ENCODE data around the gene RBM47.

The RBM47 gene

GRCh38 chr4:40614031-40614430 lies 15.6 kb downstream of the RBM47 start:
- POLR2A ChIA-PET, result no interaction called here
- TF ChIP-seq ZNF23 (tag by site-specific recombination; IDR thresholded peaks at IDR 0.05; ENCODE audit: borderline replicate concordance) (no peak), ZBTB17 (tag by site-specific recombination; IDR thresholded peaks at IDR 0.05) (no peak), ZNF837 (tag by site-specific recombination; IDR thresholded peaks at IDR 0.05) (no peak)
- Histone ChIP-seq H3K4me3 (ENCODE audit: low read depth, low read length) (no peak overlapping the region), H3K27ac (ENCODE audit: extremely low read depth, low read depth, low read length) (no peak overlapping the region), H3K4me1 (ENCODE audit: control insufficient read depth, insufficient read depth, low read length) (0 out of 2 replicates have a peak, but pooled peaks cover 2% of the 10 kb centered on the region), H3K9me3 (ENCODE audit: control insufficient read depth, insufficient read depth, low read depth, low read length) (no peaks in the 10 kb centered on the region), H3K36me3 (ENCODE audit: control insufficient read depth in 2 of 2, insufficient read depth in 1 of 2, low read length in 2 of 2) (no peaks in the 10 kb centered on the region)
- CTCF ChIA-PET, result no interaction called here

GRCh38 chr4:40613456-40613855 lies 16.2 kb downstream of the RBM47 start:
- POLR2A ChIA-PET, result no interaction called here
- H3K4me3 ChIP-seq (ENCODE audit: low read depth, low read length), result no peak overlapping the region

GRCh38 chr4:40612831-40613230 lies 16.8 kb downstream of the RBM47 start:
- ChIA-PET CTCF (interaction anchor here (0.6 kb wide), 1 partner anchor 293 kb away, joined by 4 read pairs; no protein-coding TSS in a partner anchor), POLR2A (no interaction called here)
- Histone ChIP-seq H3K36me3 (ENCODE audit: control insufficient read depth in 2 of 2, insufficient read depth in 1 of 2, low read length in 2 of 2) (no peaks in the 10 kb centered on the region), H3K4me1 (ENCODE audit: control insufficient read depth, insufficient read depth, low read length) (0 out of 2 replicates have a peak, but pooled peaks cover 2% of the 10 kb centered on the region), H3K9me3 (ENCODE audit: control insufficient read depth, insufficient read depth, low read depth, low read length) (no peaks in the 10 kb centered on the region), H3K4me3 (ENCODE audit: low read depth, low read length) (no peak overlapping the region), H3K27ac (ENCODE audit: extremely low read depth, low read depth, low read length) (no peak overlapping the region)
- TF ChIP-seq ZSCAN18 (tag by site-specific recombination; IDR thresholded peaks at IDR 0.05) (no peak), ZNF248 (tag by site-specific recombination; IDR thresholded peaks at IDR 0.05) (no peak), FEZF1 (tag by site-specific recombination; IDR thresholded peaks at IDR 0.05) (no peak), ZNF211 (tag by site-specific recombination; IDR thresholded peaks at IDR 0.05; ENCODE audit: low read depth) (no peak), ZNF433 (tag by site-specific recombination; IDR thresholded peaks at IDR 0.05; ENCODE audit: low read depth) (no peak), ZNF148 (tag by site-specific recombination; IDR thresholded peaks at IDR 0.05; ENCODE audit: borderline replicate concordance) (no peak), REPIN1 (tag by site-specific recombination; IDR thresholded peaks at IDR 0.05; ENCODE audit: low read depth) (no peak)

More at GRCh38 chr4:40613456-40613855, 16.2 kb downstream of the RBM47 start:
- Histone ChIP-seq H3K4me1 (ENCODE audit: control insufficient read depth, insufficient read depth, low read length) (0 out of 2 replicates have a peak, but pooled peaks cover 2% of the 10 kb centered on the region), H3K27ac (ENCODE audit: extremely low read depth, low read depth, low read length) (no peak overlapping the region), H3K9me3 (ENCODE audit: control insufficient read depth, insufficient read depth, low read depth, low read length) (no peaks in the 10 kb centered on the region), H3K36me3 (ENCODE audit: control insufficient read depth in 2 of 2, insufficient read depth in 1 of 2, low read length in 2 of 2) (no peaks in the 10 kb centered on the region)
- no peak for TF ChIP-seq ZNF202 (tag by site-specific recombination; IDR thresholded peaks at IDR 0.05; ENCODE audit: borderline replicate concordance)
- TF ChIP-seq ZBTB48 (tag by site-specific recombination; IDR thresholded peaks at IDR 0.05), result no peak
- TF ChIP-seq ZNF10 (tag by site-specific recombination; IDR thresholded peaks at IDR 0.05), result no peak
- no peak for TF ChIP-seq ZNF837 (tag by site-specific recombination; IDR thresholded peaks at IDR 0.05)
- CTCF ChIA-PET, result no interaction called here

- Histone ChIP-seq H3K4me3 (ENCODE audit: low read depth, low read length) (no peak overlapping the region), H3K27ac (ENCODE audit: extremely low read depth, low read depth, low read length) (no peak overlapping the region), H3K9me3 (ENCODE audit: control insufficient read depth, insufficient read depth, low read depth, low read length) (no peaks in the 10 kb centered on the region), H3K4me1 (ENCODE audit: control insufficient read depth, insufficient read depth, low read length) (0 out of 2 replicates have a peak, but pooled peaks cover 2% of the 10 kb centered on the region), H3K36me3 (ENCODE audit: control insufficient read depth in 2 of 2, insufficient read depth in 1 of 2, low read length in 2 of 2) (no peaks in the 10 kb centered on the region)
- ChIA-PET POLR2A (no interaction called here), CTCF (interaction anchor here (0.6 kb wide), 1 partner anchor 293 kb away, joined by 4 read pairs; no protein-coding TSS in a partner anchor)
- TF ChIP-seq ZNF530 (tag by site-specific recombination; IDR thresholded peaks at IDR 0.05; ENCODE audit: low read depth) (no peak), ZNF433 (tag by site-specific recombination; IDR thresholded peaks at IDR 0.05; ENCODE audit: low read depth) (no peak), ZNF146 (tag by site-specific recombination; IDR thresholded peaks at IDR 0.05) (no peak), PRDM10 (tag by site-specific recombination; IDR thresholded peaks at IDR 0.05) (no peak), ZNF777 (tag by site-specific recombination; IDR thresholded peaks at IDR 0.05; ENCODE audit: borderline replicate concordance) (no peak), ZSCAN30 (tag by site-specific recombination; IDR thresholded peaks at IDR 0.05) (no peak), ZNF529 (tag by site-specific recombination; IDR thresholded peaks at IDR 0.05; ENCODE audit: insufficient replicate concordance) (no peak), ZNF274 (IDR thresholded peaks at IDR 0.05; ENCODE audit: low read length) (no peak), ZNF274 (tag by site-specific recombination; IDR thresholded peaks at IDR 0.05; ENCODE audit: borderline replicate concordance) (no peak), ZNF549 (tag by site-specific recombination; IDR thresholded peaks at IDR 0.05) (no peak)
Observed at GRCh38 chr4:40612283-40612682, 17.4 kb downstream of the RBM47 start.
